Nephron (organoid): Measurements from ENCODE around the gene OR5T2.

ENCODE experiments used
- H3K27ac Mint-ChIP-seq, 3 experiments: 2 replicates each; pipeline ENCODE4 v1.8.0; 2020; ENCODE audit warnings: mixed read lengths in 3 of 3, mild to moderate bottlenecking in 2 of 3, moderate library complexity in 1 of 3
- H3K27me3 Mint-ChIP-seq: 2 replicates; pipeline ENCODE4 v1.8.0; 2021; ENCODE audit warnings: low read depth, mild to moderate bottlenecking, moderate library complexity, mixed read lengths
- H3K36me3 Mint-ChIP-seq: 2 replicates; pipeline ENCODE4 v1.8.0; 2020; ENCODE audit warnings: low read depth, mixed read lengths
- H3K4me1 Mint-ChIP-seq: 2 replicates; pipeline ENCODE4 v1.8.0; 2020; ENCODE audit warnings: mixed read lengths
- H3K4me3 Mint-ChIP-seq, 3 experiments: 2 replicates each; pipeline ENCODE4 v1.8.0; 2020; ENCODE audit warnings: mild to moderate bottlenecking in 3 of 3, mixed read lengths in 3 of 3, moderate library complexity in 2 of 3
- H3K9me3 Mint-ChIP-seq: 2 replicates; pipeline ENCODE4 v1.8.0; 2020; ENCODE audit warnings: mixed read lengths
- CTCF ChIP-seq, 3 experiments: fragments of 200-600 bp; sonication (generic); IDR thresholded peaks; one replicate each; pipeline ENCODE4 v1.5.0; 2021; ENCODE audit warnings: antibody characterized with exemption in 3 of 3; ENCODE audit not compliant: unreplicated experiment in 3 of 3

The OR5T2 gene

DNA sequence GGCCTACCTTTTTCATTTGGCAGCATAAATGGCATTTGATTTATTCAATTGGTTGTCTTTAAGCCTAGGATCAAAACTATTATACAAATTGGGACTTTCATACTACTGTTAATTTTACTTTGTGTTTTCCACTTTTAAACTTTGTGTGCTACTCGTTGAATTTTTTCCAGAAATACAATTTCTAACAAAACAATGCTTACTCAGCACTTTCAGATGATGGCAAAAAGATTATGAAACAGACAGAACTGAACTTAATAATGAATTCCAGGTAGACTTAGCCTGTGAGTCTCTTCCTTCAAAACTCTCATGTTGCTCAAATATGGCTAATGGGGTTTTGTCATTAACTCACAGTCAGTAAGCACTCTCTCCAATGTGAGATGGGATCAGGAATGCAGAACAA lies 26.3 kb downstream of the OR5T2 start:
- Mint-ChIP-seq H3K4me1 (no peaks in the 10 kb centered on the region), H3K9me3 (peaks cover 4% of the 10 kb centered on the region), H3K36me3 (no peaks in the 10 kb centered on the region), H3K27me3 (no peaks in the 10 kb centered on the region), H3K4me3 (no peak overlapping the region), H3K27ac (no peak overlapping the region)
- TF ChIP-seq CTCF (IDR thresholded peaks at IDR 0.05; ENCODE audit: unreplicated experiment in 3 of 3) = no peak

- no peak overlapping the region for H3K4me3 Mint-ChIP-seq
- no peaks in the 10 kb centered on the region for H3K27me3 Mint-ChIP-seq
- H3K9me3 Mint-ChIP-seq = no peaks in the 10 kb centered on the region
- H3K4me1 Mint-ChIP-seq = no peaks in the 10 kb centered on the region
- no peak for TF ChIP-seq CTCF (IDR thresholded peaks at IDR 0.05; ENCODE audit: unreplicated experiment in 3 of 3)
- H3K27ac Mint-ChIP-seq = no peak overlapping the region
- no peaks in the 10 kb centered on the region for H3K36me3 Mint-ChIP-seq
These were observed 36.7 kb downstream of the OR5T2 start for GRCh38 chr11:56197367-56197766.

DNA sequence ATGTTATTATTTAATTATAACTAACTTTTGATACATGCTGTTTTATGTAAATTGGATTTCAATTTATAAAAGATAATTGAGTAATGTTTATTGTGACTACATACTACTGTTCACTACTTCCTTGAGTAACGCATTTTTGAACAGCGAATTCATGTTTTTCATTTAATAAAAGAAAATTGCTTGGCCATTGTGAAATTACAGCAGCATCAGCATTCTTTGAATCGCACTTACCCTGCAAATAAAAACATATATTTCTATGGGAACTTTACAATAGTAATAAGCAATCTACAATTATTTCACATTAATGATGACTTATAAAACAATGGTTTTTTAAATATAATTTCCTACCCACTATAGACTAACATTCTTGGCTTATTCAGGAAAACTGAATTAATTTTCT lies 37.4 kb downstream of the OR5T2 start:
- Mint-ChIP-seq H3K4me3 (no peak overlapping the region), H3K27ac (no peak overlapping the region), H3K9me3 (no peaks in the 10 kb centered on the region), H3K27me3 (no peaks in the 10 kb centered on the region), H3K36me3 (no peaks in the 10 kb centered on the region), H3K4me1 (no peaks in the 10 kb centered on the region)
- TF ChIP-seq CTCF (IDR thresholded peaks at IDR 0.05; ENCODE audit: unreplicated experiment in 3 of 3) = no peak

DNA sequence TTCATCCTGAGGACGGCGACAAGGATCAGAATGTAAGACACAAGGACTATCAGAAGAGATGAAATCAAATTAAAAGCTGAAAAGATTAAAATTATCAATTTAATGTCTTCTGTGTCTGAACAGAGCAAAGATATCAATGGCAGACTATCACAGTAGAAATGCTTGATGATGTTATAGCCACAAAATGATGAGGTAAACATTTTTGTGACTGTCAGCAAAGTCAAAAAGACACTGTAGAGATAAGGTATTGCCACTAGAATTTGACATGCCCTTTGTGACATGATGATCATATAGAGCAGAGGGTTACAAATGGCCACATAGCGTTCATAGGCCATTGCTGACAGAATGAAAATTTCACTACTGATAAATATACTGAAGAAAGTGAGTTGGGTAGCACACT lies 45.5 kb downstream of the OR5T2 start:
- Mint-ChIP-seq H3K27ac (no peak overlapping the region), H3K4me3 (no peak overlapping the region), H3K36me3 (no peaks in the 10 kb centered on the region), H3K27me3 (no peaks in the 10 kb centered on the region), H3K4me1 (no peaks in the 10 kb centered on the region), H3K9me3 (peaks cover 5% of the 10 kb centered on the region)
- TF ChIP-seq CTCF (IDR thresholded peaks at IDR 0.05; ENCODE audit: unreplicated experiment in 3 of 3) = no peak

DNA sequence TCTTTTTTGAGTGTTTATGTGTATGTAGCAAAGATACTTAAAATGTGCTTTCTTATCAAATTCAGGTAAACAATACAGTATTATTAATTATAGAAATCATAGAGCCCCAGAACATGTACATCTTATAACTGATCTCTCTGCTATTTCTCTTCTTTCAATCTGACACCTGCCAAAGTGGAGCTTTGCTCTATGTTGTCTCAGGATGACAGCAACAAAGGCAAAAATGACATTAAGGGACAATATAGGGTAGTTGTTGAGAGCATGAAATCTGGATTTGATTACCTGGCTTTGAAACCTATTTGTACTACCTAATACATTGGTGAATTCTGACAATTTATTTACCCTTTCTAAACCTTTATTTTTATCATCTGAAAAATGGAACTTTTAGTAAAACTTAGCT lies 50.6 kb downstream of the OR5T2 start:
- no peak for TF ChIP-seq CTCF (IDR thresholded peaks at IDR 0.05; ENCODE audit: unreplicated experiment in 3 of 3)
- Mint-ChIP-seq H3K36me3 (no peaks in the 10 kb centered on the region), H3K4me1 (no peaks in the 10 kb centered on the region), H3K9me3 (peaks cover 3% of the 10 kb centered on the region), H3K27ac (no peak overlapping the region), H3K4me3 (no peak overlapping the region), H3K27me3 (no peaks in the 10 kb centered on the region)
